PFSK-1 (cell line): ENCODE data around the gene GREM2.

Experiments
- POLR2AphosphoS5 ChIP-seq: IDR thresholded peaks from 2 replicates; pipeline ENCODE4 v1.6.1; 2012; ENCODE audit warnings: low read depth, mild to moderate bottlenecking, control low read depth, low read length, moderate library complexity
- REST ChIP-seq, 2 experiments: IDR thresholded peaks; 2 replicates each; pipeline versions ENCODE4 v1.6.1 to v1.8.0; 2011 to 2012; ENCODE audit warnings: low read depth in 2 of 2, low read length in 2 of 2, control low read depth in 1 of 2, inconsistent platforms in 1 of 2, mild to moderate bottlenecking in 1 of 2, moderate library complexity in 1 of 2; ENCODE audit not compliant: insufficient read depth in 1 of 2
- SIN3A ChIP-seq: IDR thresholded peaks from 2 replicates; pipeline ENCODE4 v1.6.1; 2012; ENCODE audit warnings: mild to moderate bottlenecking, low read length, moderate library complexity, borderline replicate concordance; ENCODE audit not compliant: insufficient read depth
- TAF1 ChIP-seq: IDR thresholded peaks from 2 replicates; pipeline ENCODE4 v1.6.1; 2012; ENCODE audit warnings: low read length, control low read depth, borderline replicate concordance; ENCODE audit not compliant: insufficient read depth

GRCh38 chr1:240571782-240572181, 40.2 kb downstream of the GREM2 start:
- TF ChIP-seq SIN3A (no peak), TAF1 (no peak), REST (IDR thresholded peaks at IDR 0.05; ENCODE audit: insufficient read depth in 1 of 2, low read depth in 2 of 2, low read length in 2 of 2) (no peak), POLR2AphosphoS5 (no peak)
